ENCODE results near the gene ARHGAP45. TPM values are rescaled to one million over a fixed set of nuclear protein-coding genes. Genes with fewer than 3 reads are reported as not detected.

Gene ARHGAP45
- total and polyA plus RNA-seq, 12 donors = 1.6 to 75.4 (median 30.9) TPM

DNA sequence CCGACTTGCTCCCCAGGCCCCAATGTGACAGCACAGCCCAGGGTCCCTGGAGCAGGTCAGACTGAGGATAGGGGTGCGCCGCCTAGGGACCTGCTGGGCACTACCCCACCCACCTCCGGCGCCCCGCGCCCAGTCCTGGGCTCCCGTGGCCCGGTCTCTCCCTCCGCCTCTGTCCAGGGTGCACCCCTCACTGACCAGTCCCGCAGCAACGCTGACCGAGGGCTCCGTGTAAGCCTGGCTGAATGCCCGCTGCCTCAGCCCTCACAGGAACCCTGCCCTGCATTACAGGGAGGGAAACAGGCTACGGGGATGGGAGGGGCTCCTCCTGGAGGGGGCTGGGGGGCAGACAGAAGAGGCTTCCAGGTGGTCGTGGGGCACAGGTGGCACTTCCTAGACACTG, 68.5 kb downstream of the ARHGAP45 start:
- intact Hi-C loops (cut with DNase I) = no loop called here
- Histone ChIP-seq H3K4me3 (no peak overlapping the region), H3K27ac (peak overlapping the region in 3 of 5 donors; percentile 89 to 99 (median 96)), H3K27me3 (no peaks in the 10 kb centered on the region), H3K4me1 (replicated peaks in 1 of 2) (peaks cover 33 to 46% of the 10 kb centered on the region in 2 donors), H3K36me3 (replicated peaks in 1 of 2) (peaks cover 0 to 10% of the 10 kb centered on the region in 2 donors), H3K9me3 (replicated peaks in 1 of 3) (no peaks in the 10 kb centered on the region)
- WGBS, 4 donors = 71 to 83% (median 77%) methylated on average over 10 to 17 of the region's 17 CpGs
- no peak for DNase-seq
- no peak for TF ChIP-seq POLR2A (IDR thresholded peaks at IDR 0.05)
- TF ChIP-seq, protein P1, sequence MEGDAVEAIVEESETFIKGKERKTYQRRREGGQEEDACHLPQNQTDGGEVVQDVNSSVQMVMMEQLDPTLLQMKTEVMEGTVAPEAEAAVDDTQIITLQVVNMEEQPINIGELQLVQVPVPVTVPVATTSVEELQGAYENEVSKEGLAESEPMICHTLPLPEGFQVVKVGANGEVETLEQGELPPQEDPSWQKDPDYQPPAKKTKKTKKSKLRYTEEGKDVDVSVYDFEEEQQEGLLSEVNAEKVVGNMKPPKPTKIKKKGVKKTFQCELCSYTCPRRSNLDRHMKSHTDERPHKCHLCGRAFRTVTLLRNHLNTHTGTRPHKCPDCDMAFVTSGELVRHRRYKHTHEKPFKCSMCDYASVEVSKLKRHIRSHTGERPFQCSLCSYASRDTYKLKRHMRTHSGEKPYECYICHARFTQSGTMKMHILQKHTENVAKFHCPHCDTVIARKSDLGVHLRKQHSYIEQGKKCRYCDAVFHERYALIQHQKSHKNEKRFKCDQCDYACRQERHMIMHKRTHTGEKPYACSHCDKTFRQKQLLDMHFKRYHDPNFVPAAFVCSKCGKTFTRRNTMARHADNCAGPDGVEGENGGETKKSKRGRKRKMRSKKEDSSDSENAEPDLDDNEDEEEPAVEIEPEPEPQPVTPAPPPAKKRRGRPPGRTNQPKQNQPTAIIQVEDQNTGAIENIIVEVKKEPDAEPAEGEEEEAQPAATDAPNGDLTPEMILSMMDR (IDR thresholded peaks at IDR 0.05) = no peak

GRCh38 chr19:1136201-1136600, 69.2 kb downstream of the ARHGAP45 start:
- Histone ChIP-seq H3K27ac (peak overlapping the region in 4 of 5 donors; percentile 11 to 99 (median 92)), H3K4me3 (no peak overlapping the region), H3K36me3 (replicated peaks in 1 of 2) (peaks cover 0 to 12% of the 10 kb centered on the region in 2 donors), H3K4me1 (replicated peaks in 1 of 2) (peaks cover 26 to 42% of the 10 kb centered on the region in 2 donors), H3K27me3 (no peaks in the 10 kb centered on the region), H3K9me3 (replicated peaks in 1 of 3) (no peaks in the 10 kb centered on the region)
- DNase-seq = peak in 1 of 7 donors; percentile 69
- TF ChIP-seq POLR2A (IDR thresholded peaks at IDR 0.05) = no peak
- TF ChIP-seq, protein P1 (IDR thresholded peaks at IDR 0.05) = no peak
- WGBS, 4 donors = 56 to 87% (median 62%) methylated on average over 3 to 12 of the region's 12 CpGs
- intact Hi-C loops (cut with DNase I) = no loop called here

Small RNA genes lying within 50 kb of the gene (small RNA-seq; reads per million reads assigned to genes)
- gene RNU6-2 = 0.08 to 0.12 reads per million in 2 donors

Other genes with a start within 250 kb of the ARHGAP45 start
- gene PLPPR3, start 245.2 kb upstream of the ARHGAP45 start, total RNA-seq = 1 to 10 TPM in 1 of 9 donors, under 1 TPM in 2, not detected in 6; 0.14 to 1.7 (median 0.32) TPM
- gene PLPPR3, start 245.2 kb upstream of the ARHGAP45 start, polyA plus RNA-seq = under 1 TPM in 2 of 3 donors, not detected in 1; 0.08 to 0.10 TPM
- under 1 TPM in 5 of 9 donors, not detected in 4; 0.11 to 0.87 (median 0.28) TPM for gene AZU1, start 239.3 kb upstream of the ARHGAP45 start, total RNA-seq
- gene AZU1, start 239.3 kb upstream of the ARHGAP45 start, polyA plus RNA-seq = 1 to 10 TPM in 1 of 3 donors, under 1 TPM in 1, not detected in 1; 0.30 to 1.1 TPM
- gene PRTN3, start 226.2 kb upstream of the ARHGAP45 start, total RNA-seq = under 1 TPM in 2 of 9 donors, not detected in 7; 0.32 to 0.33 TPM
- under 1 TPM in 2 of 3 donors, not detected in 1; 0.20 to 0.40 TPM for gene PRTN3, start 226.2 kb upstream of the ARHGAP45 start, polyA plus RNA-seq
- 1 to 10 TPM in 2 of 9 donors, under 1 TPM in 2, not detected in 5; 0.48 to 2.2 (median 1.1) TPM for gene ELANE, start 214.9 kb upstream of the ARHGAP45 start, total RNA-seq
- gene ELANE, start 214.9 kb upstream of the ARHGAP45 start, polyA plus RNA-seq = 1 to 10 TPM in 2 of 3 donors, not detected in 1; 3.3 to 3.4 TPM
- gene CFD, start 207.5 kb upstream of the ARHGAP45 start, total RNA-seq = 100 to 1,000 TPM in 3 of 9 donors, 10 to 100 TPM in 5, 1 to 10 TPM in 1; 1.2 to 176 (median 62.4) TPM
- gene CFD, start 207.5 kb upstream of the ARHGAP45 start, polyA plus RNA-seq = 100 to 1,000 TPM in 1 of 3 donors, 10 to 100 TPM in 1, under 1 TPM in 1; 0.92 to 466 (median 47.8) TPM
- gene MED16, start 174.0 kb upstream of the ARHGAP45 start, total RNA-seq = 100 to 1,000 TPM in 1 of 9 donors, 10 to 100 TPM in 8; 11.9 to 101 (median 61.2) TPM
- 100 to 1,000 TPM in 2 of 3 donors, 1 to 10 TPM in 1; 5.3 to 139 (median 127) TPM for gene MED16, start 174.0 kb upstream of the ARHGAP45 start, polyA plus RNA-seq
- not detected for gene RNU6-9, start 173.7 kb upstream of the ARHGAP45 start, total RNA-seq
- not detected for gene RNU6-9, start 173.7 kb upstream of the ARHGAP45 start, polyA plus RNA-seq
- gene R3HDM4, start 153.9 kb upstream of the ARHGAP45 start, total RNA-seq = 10 to 100 TPM in 8 of 9 donors, 1 to 10 TPM in 1; 8.9 to 40.5 (median 29.0) TPM
- gene R3HDM4, start 153.9 kb upstream of the ARHGAP45 start, polyA plus RNA-seq = 10 to 100 TPM; 19.8 to 59.5 (median 57.7) TPM
- under 1 TPM in 2 of 9 donors, not detected in 7; 0.25 to 0.44 TPM for gene KISS1R, start 149.8 kb upstream of the ARHGAP45 start, total RNA-seq
- gene KISS1R, start 149.8 kb upstream of the ARHGAP45 start, polyA plus RNA-seq = not detected
- 10 to 100 TPM in 1 of 9 donors, 1 to 10 TPM in 8; 4.2 to 10.2 (median 8.0) TPM for gene ARID3A, start 141.1 kb upstream of the ARHGAP45 start, total RNA-seq
- gene ARID3A, start 141.1 kb upstream of the ARHGAP45 start, polyA plus RNA-seq = 1 to 10 TPM; 1.6 to 6.7 (median 2.1) TPM
- 10 to 100 TPM; 24.2 to 78.7 (median 52.1) TPM for gene WDR18, start 82.8 kb upstream of the ARHGAP45 start, total RNA-seq
- gene WDR18, start 82.8 kb upstream of the ARHGAP45 start, polyA plus RNA-seq = 100 to 1,000 TPM in 1 of 3 donors, 10 to 100 TPM in 1, 1 to 10 TPM in 1; 5.4 to 140 (median 98.6) TPM
- under 1 TPM in 3 of 9 donors, not detected in 6; 0.08 to 0.18 (median 0.14) TPM for gene GRIN3B, start 66.7 kb upstream of the ARHGAP45 start, total RNA-seq
- under 1 TPM in 1 of 3 donors, not detected in 2; 0.24 TPM for gene GRIN3B, start 66.7 kb upstream of the ARHGAP45 start, polyA plus RNA-seq
- 100 to 1,000 TPM in 8 of 9 donors, 10 to 100 TPM in 1; 94.1 to 308 (median 182) TPM for gene TMEM259, start 46.0 kb upstream of the ARHGAP45 start, total RNA-seq
- gene TMEM259, start 46.0 kb upstream of the ARHGAP45 start, polyA plus RNA-seq = 100 to 1,000 TPM in 2 of 3 donors, 10 to 100 TPM in 1; 79.4 to 743 (median 370) TPM
- gene RNU6-2, start 45.6 kb upstream of the ARHGAP45 start, total RNA-seq = not detected
- gene RNU6-2, start 45.6 kb upstream of the ARHGAP45 start, polyA plus RNA-seq = not detected
- 10 to 100 TPM in 8 of 9 donors, 1 to 10 TPM in 1; 6.9 to 64.9 (median 42.3) TPM for gene CNN2, start 40.6 kb upstream of the ARHGAP45 start, total RNA-seq
- 10 to 100 TPM; 11.2 to 60.8 (median 52.5) TPM for gene CNN2, start 40.6 kb upstream of the ARHGAP45 start, polyA plus RNA-seq
- gene ABCA7, start 27.1 kb upstream of the ARHGAP45 start, total RNA-seq = 10 to 100 TPM in 7 of 9 donors, 1 to 10 TPM in 2; 4.0 to 23.2 (median 17.5) TPM
- gene ABCA7, start 27.1 kb upstream of the ARHGAP45 start, polyA plus RNA-seq = 100 to 1,000 TPM in 1 of 3 donors, 10 to 100 TPM in 1, 1 to 10 TPM in 1; 2.1 to 109 (median 28.7) TPM
- gene POLR2E, start 28.2 kb downstream of the ARHGAP45 start, total RNA-seq = 100 to 1,000 TPM in 7 of 9 donors, 10 to 100 TPM in 2; 84.1 to 231 (median 164) TPM
- gene POLR2E, start 28.2 kb downstream of the ARHGAP45 start, polyA plus RNA-seq = 100 to 1,000 TPM in 2 of 3 donors, 10 to 100 TPM in 1; 74.7 to 132 (median 109) TPM
- 1,000 to 10,000 TPM in 1 of 9 donors, 100 to 1,000 TPM in 8; 332 to 1,424 (median 653) TPM for gene GPX4, start 36.8 kb downstream of the ARHGAP45 start, total RNA-seq
- gene GPX4, start 36.8 kb downstream of the ARHGAP45 start, polyA plus RNA-seq = 1,000 to 10,000 TPM in 2 of 3 donors, 100 to 1,000 TPM in 1; 420 to 1,267 (median 1,035) TPM
- gene SBNO2, start 107.1 kb downstream of the ARHGAP45 start, total RNA-seq = 100 to 1,000 TPM in 3 of 9 donors, 10 to 100 TPM in 6; 14.4 to 176 (median 65.2) TPM
- 100 to 1,000 TPM in 1 of 3 donors, 10 to 100 TPM in 2; 13.6 to 118 (median 84.2) TPM for gene SBNO2, start 107.1 kb downstream of the ARHGAP45 start, polyA plus RNA-seq
- 100 to 1,000 TPM in 3 of 9 donors, 10 to 100 TPM in 6; 53.5 to 117 (median 93.2) TPM for gene STK11, start 138.6 kb downstream of the ARHGAP45 start, total RNA-seq
- 100 to 1,000 TPM in 1 of 3 donors, 10 to 100 TPM in 2; 37.8 to 148 (median 94.5) TPM for gene STK11, start 138.6 kb downstream of the ARHGAP45 start, polyA plus RNA-seq
- gene CBARP, start 170.8 kb downstream of the ARHGAP45 start, total RNA-seq = 1 to 10 TPM in 6 of 9 donors, under 1 TPM in 1, not detected in 2; 0.67 to 5.0 (median 1.8) TPM
- gene CBARP, start 170.8 kb downstream of the ARHGAP45 start, polyA plus RNA-seq = 1 to 10 TPM in 2 of 3 donors, under 1 TPM in 1; 0.09 to 9.3 (median 2.2) TPM
- gene ATP5F1D, start 174.6 kb downstream of the ARHGAP45 start, total RNA-seq = 100 to 1,000 TPM in 7 of 9 donors, 10 to 100 TPM in 2; 78.9 to 435 (median 205) TPM
- gene ATP5F1D, start 174.6 kb downstream of the ARHGAP45 start, polyA plus RNA-seq = 1,000 to 10,000 TPM in 1 of 3 donors, 100 to 1,000 TPM in 1, 10 to 100 TPM in 1; 15.6 to 1,534 (median 925) TPM
- 100 to 1,000 TPM in 5 of 9 donors, 10 to 100 TPM in 3, 1 to 10 TPM in 1; 8.6 to 189 (median 112) TPM for gene MIDN, start 181.4 kb downstream of the ARHGAP45 start, total RNA-seq
- 10 to 100 TPM; 15.5 to 73.0 (median 46.8) TPM for gene MIDN, start 181.4 kb downstream of the ARHGAP45 start, polyA plus RNA-seq
- gene CIRBP, start 202.2 kb downstream of the ARHGAP45 start, total RNA-seq = 1,000 to 10,000 TPM in 1 of 9 donors, 100 to 1,000 TPM in 8; 317 to 1,164 (median 674) TPM
- 100 to 1,000 TPM; 360 to 990 (median 737) TPM for gene CIRBP, start 202.2 kb downstream of the ARHGAP45 start, polyA plus RNA-seq
- gene FAM174C, start 208.4 kb downstream of the ARHGAP45 start, total RNA-seq = 100 to 1,000 TPM in 3 of 9 donors, 10 to 100 TPM in 6; 48.4 to 279 (median 85.0) TPM
- 100 to 1,000 TPM in 2 of 3 donors, 1 to 10 TPM in 1; 3.8 to 139 (median 123) TPM for gene FAM174C, start 208.4 kb downstream of the ARHGAP45 start, polyA plus RNA-seq
- gene EFNA2, start 218.7 kb downstream of the ARHGAP45 start, total RNA-seq = under 1 TPM in 1 of 9 donors, not detected in 8; 0.11 TPM
- not detected for gene EFNA2, start 218.7 kb downstream of the ARHGAP45 start, polyA plus RNA-seq